ENCODE results near the gene IMMP1L. TPM values are rescaled to one million over a fixed set of nuclear protein-coding genes. Genes with fewer than 3 reads are reported as not detected.

IMMP1L gene
- total RNA-seq, 1 experiment from 2014 or later: 38.5 TPM

DNA sequence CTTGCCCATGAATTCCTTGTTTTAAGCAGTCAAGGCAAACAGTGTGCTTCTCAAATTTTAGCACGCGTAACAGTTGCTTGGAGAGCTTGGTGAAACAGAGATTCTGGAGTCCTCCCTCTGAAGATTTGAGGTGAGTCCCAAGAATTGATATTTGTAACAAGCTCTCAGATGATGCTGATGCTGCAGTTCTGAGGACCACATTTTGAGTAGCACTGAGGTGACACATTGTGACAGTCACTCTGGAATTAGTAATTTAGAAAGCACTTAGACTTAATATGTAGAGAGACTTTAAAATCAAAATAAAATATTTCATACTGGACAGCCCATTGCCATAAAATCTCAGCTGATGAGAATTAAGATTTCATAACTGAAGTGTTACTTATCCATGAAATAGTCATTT is 101.2 kb downstream of the IMMP1L start:
- Histone ChIP-seq H3K36me3 (ENCODE audit: control insufficient read depth in 1 of 2, insufficient read depth in 2 of 2, low read length in 2 of 2) (no peaks in the 10 kb centered on the region), H2AFZ (ENCODE audit: low read depth, low read length, poor library complexity, severe bottlenecking) (no peak overlapping the region), H3K4me1 (ENCODE audit: control insufficient read depth in 1 of 2, insufficient read depth in 2 of 2, low read length in 2 of 2) (no peaks in the 10 kb centered on the region), H3K9me3 (ENCODE audit: control insufficient read depth in 1 of 2, insufficient read depth in 1 of 2, low read depth in 1 of 2, low read length in 2 of 2) (no peaks in the 10 kb centered on the region), H3K4me3 (replicated peaks in 1 of 2; ENCODE audit: low read depth in 1 of 2, low read length in 2 of 2) (no peak overlapping the region), H3K9me2 (ENCODE audit: insufficient read depth) (no peaks in the 10 kb centered on the region), H3K4me2 (ENCODE audit: low read length) (no peak overlapping the region), H3K9ac (ENCODE audit: low read length) (no peak overlapping the region), H3K79me2 (ENCODE audit: insufficient read depth, low read length) (0 out of 2 replicates have a peak, but pooled peaks cover 5% of the 10 kb centered on the region), H4K20me1 (ENCODE audit: insufficient read depth) (no peaks in the 10 kb centered on the region), H3K27ac (ENCODE audit: low read depth, low read length) (no peak overlapping the region), H3K27me3 (ENCODE audit: insufficient read depth, low read length) (no peaks in the 10 kb centered on the region)
- TF ChIP-seq CBX3 (IDR thresholded peaks at IDR 0.05; ENCODE audit: low read depth) (no peak), ZFX (IDR thresholded peaks at IDR 0.05) (no peak), EGR1 (IDR thresholded peaks at IDR 0.05; ENCODE audit: low read depth) (no peak), JUND (IDR thresholded peaks at IDR 0.05) (no peak), POLR2AphosphoS5 (IDR thresholded peaks at IDR 0.05; ENCODE audit: low read depth, low read length) (no peak), ELF1 (IDR thresholded peaks at IDR 0.05; ENCODE audit: borderline replicate concordance, low read depth) (no peak), RAD21 (IDR thresholded peaks at IDR 0.05; ENCODE audit: low read depth) (no peak), YY1 (IDR thresholded peaks at IDR 0.05; ENCODE audit: extremely low read depth, insufficient replicate concordance, low read depth, low read length) (no peak), SP1 (IDR thresholded peaks at IDR 0.05; ENCODE audit: low read depth) (no peak), EZH2 (IDR thresholded peaks at IDR 0.05) (no peak), FOSL1 (IDR thresholded peaks at IDR 0.05; ENCODE audit: low read depth) (no peak)
- TF ChIP-seq, protein P1, sequence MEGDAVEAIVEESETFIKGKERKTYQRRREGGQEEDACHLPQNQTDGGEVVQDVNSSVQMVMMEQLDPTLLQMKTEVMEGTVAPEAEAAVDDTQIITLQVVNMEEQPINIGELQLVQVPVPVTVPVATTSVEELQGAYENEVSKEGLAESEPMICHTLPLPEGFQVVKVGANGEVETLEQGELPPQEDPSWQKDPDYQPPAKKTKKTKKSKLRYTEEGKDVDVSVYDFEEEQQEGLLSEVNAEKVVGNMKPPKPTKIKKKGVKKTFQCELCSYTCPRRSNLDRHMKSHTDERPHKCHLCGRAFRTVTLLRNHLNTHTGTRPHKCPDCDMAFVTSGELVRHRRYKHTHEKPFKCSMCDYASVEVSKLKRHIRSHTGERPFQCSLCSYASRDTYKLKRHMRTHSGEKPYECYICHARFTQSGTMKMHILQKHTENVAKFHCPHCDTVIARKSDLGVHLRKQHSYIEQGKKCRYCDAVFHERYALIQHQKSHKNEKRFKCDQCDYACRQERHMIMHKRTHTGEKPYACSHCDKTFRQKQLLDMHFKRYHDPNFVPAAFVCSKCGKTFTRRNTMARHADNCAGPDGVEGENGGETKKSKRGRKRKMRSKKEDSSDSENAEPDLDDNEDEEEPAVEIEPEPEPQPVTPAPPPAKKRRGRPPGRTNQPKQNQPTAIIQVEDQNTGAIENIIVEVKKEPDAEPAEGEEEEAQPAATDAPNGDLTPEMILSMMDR (IDR thresholded peaks at IDR 0.05 in 2 of 3, conservative IDR thresholded peaks at IDR 0.05 in 1 of 3; ENCODE audit: borderline replicate concordance in 1 of 3, insufficient read depth in 1 of 3, low read depth in 2 of 3, low read length in 2 of 3): no peak
- TF ChIP-seq, protein P2, sequence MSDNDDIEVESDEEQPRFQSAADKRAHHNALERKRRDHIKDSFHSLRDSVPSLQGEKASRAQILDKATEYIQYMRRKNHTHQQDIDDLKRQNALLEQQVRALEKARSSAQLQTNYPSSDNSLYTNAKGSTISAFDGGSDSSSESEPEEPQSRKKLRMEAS (IDR thresholded peaks at IDR 0.05): no peak
- TF ChIP-seq, protein P3, sequence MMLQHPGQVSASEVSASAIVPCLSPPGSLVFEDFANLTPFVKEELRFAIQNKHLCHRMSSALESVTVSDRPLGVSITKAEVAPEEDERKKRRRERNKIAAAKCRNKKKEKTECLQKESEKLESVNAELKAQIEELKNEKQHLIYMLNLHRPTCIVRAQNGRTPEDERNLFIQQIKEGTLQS (IDR thresholded peaks at IDR 0.05): no peak
- ChIA-PET RAD21 (ENCODE audit: low non-redundant PET in 1 of 2, low total read pairs in 2 of 2, uncharacterized antibody in 2 of 2, unreplicated experiment in 2 of 2) (no interaction called here), CTCF (no interaction called here), POLR2A (no interaction called here)
- intact Hi-C loops (cut with micrococcal nuclease): no loop called here
- no peak for DNase-seq (ENCODE audit: low read depth, low spot score)
- ATAC-seq: no peak
- no TSS peak for BruUV-seq (replicated peaks)

Measured in HCT116 (cell line).